Measurements from ENCODE around the gene RNF149.

Gene RNF149

DNA sequence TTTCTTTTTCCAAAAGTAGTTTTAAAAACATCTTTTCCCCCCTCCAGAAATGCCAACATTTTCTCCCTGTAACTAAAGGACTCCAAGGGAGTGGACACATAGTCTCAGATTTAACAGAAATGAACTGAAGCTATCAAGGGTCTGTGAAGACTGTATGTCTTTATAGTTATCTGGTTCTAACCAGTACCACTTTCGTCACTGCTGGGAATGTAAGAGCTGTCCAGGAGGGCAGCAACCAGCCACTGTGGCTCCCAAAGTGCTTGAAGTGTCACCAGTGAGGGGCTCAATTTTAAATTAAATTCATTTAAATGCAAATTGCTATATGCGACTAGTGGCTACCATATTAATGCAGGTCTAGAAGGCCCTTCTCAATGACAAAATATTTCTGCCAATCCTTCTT lies 15.0 kb downstream of the RNF149 start:
- Histone ChIP-seq H3K27ac (replicated peaks) (no peak overlapping the region), H3K27me3 (ENCODE audit: insufficient read depth, poor library complexity, severe bottlenecking) (no peaks in the 10 kb centered on the region), H3K4me3 (replicated peaks; ENCODE audit: insufficient read depth, low read length) (no peak overlapping the region)
- TF ChIP-seq GABPA (IDR thresholded peaks at IDR 0.05; ENCODE audit: low read depth) (no peak), POLR2AphosphoS5 (IDR thresholded peaks at IDR 0.05; ENCODE audit: low read depth) (no peak), SPI1 (IDR thresholded peaks at IDR 0.05; ENCODE audit: borderline replicate concordance, low read depth) (no peak)
- TF ChIP-seq, protein P1, sequence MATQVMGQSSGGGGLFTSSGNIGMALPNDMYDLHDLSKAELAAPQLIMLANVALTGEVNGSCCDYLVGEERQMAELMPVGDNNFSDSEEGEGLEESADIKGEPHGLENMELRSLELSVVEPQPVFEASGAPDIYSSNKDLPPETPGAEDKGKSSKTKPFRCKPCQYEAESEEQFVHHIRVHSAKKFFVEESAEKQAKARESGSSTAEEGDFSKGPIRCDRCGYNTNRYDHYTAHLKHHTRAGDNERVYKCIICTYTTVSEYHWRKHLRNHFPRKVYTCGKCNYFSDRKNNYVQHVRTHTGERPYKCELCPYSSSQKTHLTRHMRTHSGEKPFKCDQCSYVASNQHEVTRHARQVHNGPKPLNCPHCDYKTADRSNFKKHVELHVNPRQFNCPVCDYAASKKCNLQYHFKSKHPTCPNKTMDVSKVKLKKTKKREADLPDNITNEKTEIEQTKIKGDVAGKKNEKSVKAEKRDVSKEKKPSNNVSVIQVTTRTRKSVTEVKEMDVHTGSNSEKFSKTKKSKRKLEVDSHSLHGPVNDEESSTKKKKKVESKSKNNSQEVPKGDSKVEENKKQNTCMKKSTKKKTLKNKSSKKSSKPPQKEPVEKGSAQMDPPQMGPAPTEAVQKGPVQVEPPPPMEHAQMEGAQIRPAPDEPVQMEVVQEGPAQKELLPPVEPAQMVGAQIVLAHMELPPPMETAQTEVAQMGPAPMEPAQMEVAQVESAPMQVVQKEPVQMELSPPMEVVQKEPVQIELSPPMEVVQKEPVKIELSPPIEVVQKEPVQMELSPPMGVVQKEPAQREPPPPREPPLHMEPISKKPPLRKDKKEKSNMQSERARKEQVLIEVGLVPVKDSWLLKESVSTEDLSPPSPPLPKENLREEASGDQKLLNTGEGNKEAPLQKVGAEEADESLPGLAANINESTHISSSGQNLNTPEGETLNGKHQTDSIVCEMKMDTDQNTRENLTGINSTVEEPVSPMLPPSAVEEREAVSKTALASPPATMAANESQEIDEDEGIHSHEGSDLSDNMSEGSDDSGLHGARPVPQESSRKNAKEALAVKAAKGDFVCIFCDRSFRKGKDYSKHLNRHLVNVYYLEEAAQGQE (IDR thresholded peaks at IDR 0.05; ENCODE audit: insufficient replicate concordance, low read depth): no peak
- TF ChIP-seq, protein P2, sequence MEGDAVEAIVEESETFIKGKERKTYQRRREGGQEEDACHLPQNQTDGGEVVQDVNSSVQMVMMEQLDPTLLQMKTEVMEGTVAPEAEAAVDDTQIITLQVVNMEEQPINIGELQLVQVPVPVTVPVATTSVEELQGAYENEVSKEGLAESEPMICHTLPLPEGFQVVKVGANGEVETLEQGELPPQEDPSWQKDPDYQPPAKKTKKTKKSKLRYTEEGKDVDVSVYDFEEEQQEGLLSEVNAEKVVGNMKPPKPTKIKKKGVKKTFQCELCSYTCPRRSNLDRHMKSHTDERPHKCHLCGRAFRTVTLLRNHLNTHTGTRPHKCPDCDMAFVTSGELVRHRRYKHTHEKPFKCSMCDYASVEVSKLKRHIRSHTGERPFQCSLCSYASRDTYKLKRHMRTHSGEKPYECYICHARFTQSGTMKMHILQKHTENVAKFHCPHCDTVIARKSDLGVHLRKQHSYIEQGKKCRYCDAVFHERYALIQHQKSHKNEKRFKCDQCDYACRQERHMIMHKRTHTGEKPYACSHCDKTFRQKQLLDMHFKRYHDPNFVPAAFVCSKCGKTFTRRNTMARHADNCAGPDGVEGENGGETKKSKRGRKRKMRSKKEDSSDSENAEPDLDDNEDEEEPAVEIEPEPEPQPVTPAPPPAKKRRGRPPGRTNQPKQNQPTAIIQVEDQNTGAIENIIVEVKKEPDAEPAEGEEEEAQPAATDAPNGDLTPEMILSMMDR (IDR thresholded peaks at IDR 0.05; ENCODE audit: insufficient read depth, low read length): no peak
- DNase-seq (ENCODE audit: low read depth in 1 of 2, low spot score in 1 of 2): no peak

DNA sequence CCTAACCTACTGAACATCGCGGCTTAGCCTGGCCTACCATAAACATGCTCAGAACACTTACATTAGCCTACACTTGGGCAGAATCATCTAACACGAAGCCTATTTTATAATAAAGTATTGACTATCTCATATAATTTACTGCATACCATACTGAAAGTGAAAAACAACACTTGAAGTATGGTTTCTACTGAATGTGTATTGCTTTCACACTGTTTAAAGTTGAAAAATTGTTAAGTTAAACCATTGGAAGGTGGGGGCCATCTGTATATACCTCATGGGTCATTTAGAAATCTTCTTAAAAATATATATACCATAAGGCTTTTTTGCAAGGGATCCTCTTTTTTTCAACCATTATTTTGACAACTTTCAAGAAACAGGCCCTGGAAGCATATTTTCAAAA lies 16.5 kb downstream of the RNF149 start:
- H3K4me3 ChIP-seq (replicated peaks; ENCODE audit: insufficient read depth, low read length): no peak overlapping the region
- TF ChIP-seq POLR2AphosphoS5 (IDR thresholded peaks at IDR 0.05; ENCODE audit: low read depth) (no peak), GABPA (IDR thresholded peaks at IDR 0.05; ENCODE audit: low read depth) (no peak), SPI1 (IDR thresholded peaks at IDR 0.05; ENCODE audit: borderline replicate concordance, low read depth) (no peak)
- TF ChIP-seq, protein P1 (IDR thresholded peaks at IDR 0.05; ENCODE audit: insufficient replicate concordance, low read depth): no peak
- TF ChIP-seq, protein P2 (IDR thresholded peaks at IDR 0.05; ENCODE audit: insufficient read depth, low read length): no peak

DNA sequence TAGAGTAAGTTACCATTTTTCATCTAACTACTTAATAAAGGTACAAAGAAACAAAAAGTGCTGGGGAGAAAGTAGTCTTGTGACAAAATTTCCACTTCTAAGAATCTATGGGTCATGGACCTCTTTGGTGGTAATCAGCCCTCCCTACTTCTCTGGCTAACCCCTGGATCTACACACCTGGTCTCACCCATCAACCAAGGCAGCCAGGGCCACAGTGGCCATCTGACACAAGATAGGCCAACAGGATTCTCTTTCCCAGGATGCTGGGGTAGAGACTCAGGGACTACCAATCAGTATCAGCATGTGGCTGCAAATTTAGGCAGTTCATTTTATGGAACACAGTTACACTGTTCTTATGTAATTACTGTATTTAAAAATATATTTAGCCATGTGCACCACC lies 17.8 kb downstream of the RNF149 start:
- Histone ChIP-seq H3K27me3 (ENCODE audit: insufficient read depth, poor library complexity, severe bottlenecking) (no peaks in the 10 kb centered on the region), H3K27ac (replicated peaks) (no peak overlapping the region), H3K4me3 (replicated peaks; ENCODE audit: insufficient read depth, low read length) (no peak overlapping the region)
- TF ChIP-seq, protein P1 (IDR thresholded peaks at IDR 0.05; ENCODE audit: insufficient replicate concordance, low read depth): no peak
- TF ChIP-seq GABPA (IDR thresholded peaks at IDR 0.05; ENCODE audit: low read depth): no peak
- TF ChIP-seq, protein P2 (IDR thresholded peaks at IDR 0.05; ENCODE audit: insufficient read depth, low read length): no peak
- no peak for TF ChIP-seq POLR2AphosphoS5 (IDR thresholded peaks at IDR 0.05; ENCODE audit: low read depth)
- no peak for TF ChIP-seq SPI1 (IDR thresholded peaks at IDR 0.05; ENCODE audit: borderline replicate concordance, low read depth)
- no peak for DNase-seq (ENCODE audit: low read depth in 1 of 2, low spot score in 1 of 2)

More for the DNA sequence above, 16.5 kb downstream of the RNF149 start:
- DNase-seq (ENCODE audit: low read depth in 1 of 2, low spot score in 1 of 2): no peak
- no peaks in the 10 kb centered on the region for H3K27me3 ChIP-seq (ENCODE audit: insufficient read depth, poor library complexity, severe bottlenecking)
- H3K27ac ChIP-seq (replicated peaks): no peak overlapping the region
